Ovary (tissue), 9 donors: ENCODE data around the gene MCRS1. TPM values are rescaled to one million over a fixed set of nuclear protein-coding genes. Genes with fewer than 3 reads are reported as not detected.

Experiments
- DNase-seq, 5 donors: peaks; one replicate each; pipeline ENCODE4 v3.0.0-alpha.2; 2019 to 2020
- H3K27ac ChIP-seq, 2 donors: fragments of 200-600 bp; one replicate each; pipeline versions ENCODE4 v1.5.1 to v1.8.0; 2019 to 2022
- H3K27me3 ChIP-seq: fragments of 200-600 bp; one replicate; pipeline ENCODE4 v1.8.0; 2022
- H3K36me3 ChIP-seq: fragments of 200-600 bp; sonication (generic); one replicate; pipeline ENCODE4 v1.5.1; 2019
- H3K4me1 ChIP-seq: one replicate; pipeline ENCODE4 v1.8.1; 2013; ENCODE audit warnings: mild to moderate bottlenecking, moderate library complexity; ENCODE audit not compliant: insufficient read depth
- H3K4me3 ChIP-seq: fragments of 200-600 bp; sonication (generic); one replicate; pipeline ENCODE4 v1.5.1; 2017
- H3K9me3 ChIP-seq, 2 donors: fragments of 200-600 bp in 1 of 2; sonication (generic) in 1 of 2; one replicate each; pipeline versions ENCODE4 v1.5.1 to v1.8.1; 2013 to 2019; ENCODE audit warnings: mild to moderate bottlenecking in 1 of 2, moderate library complexity in 1 of 2
- CTCF ChIP-seq, 3 donors: fragments of 450-650 bp in 2 of 3; fragments of 200-600 bp in 1 of 3; IDR thresholded peaks; one replicate each; pipeline versions ENCODE4 v1.5.1 to v1.8.0; 2016 to 2022; ENCODE audit warnings: antibody characterized with exemption in 3 of 3, mild to moderate bottlenecking in 1 of 3
- EP300 ChIP-seq: sonication (generic); formaldehyde crosslinking; IDR thresholded peaks from one replicate; pipeline ENCODE4 v1.6.1; 2017; ENCODE audit warnings: antibody characterized with exemption
- POLR2A ChIP-seq: fragments of 450-650 bp; IDR thresholded peaks from one replicate; pipeline ENCODE4 v1.6.1; 2017; ENCODE audit warnings: antibody characterized with exemption, mild to moderate bottlenecking, moderate library complexity
- WGBS, 3 donors: extraction: QIAGEN DNeasy Blood & Tissue Kit in 1 of 3; methylation state at CpG; one replicate each; pipeline versions ENCODE4 v1.1.5 to v1.1.7; 2013 to 2017; 5-methylcytosine and 5-hydroxymethylcytosine counted together
- intact Hi-C, 4 donors: fragments of 100-400 bp; cut with DNase I; formaldehyde crosslinking; loops; one replicate each; pipeline versions ENCODE4 v1.11.0 to v1.15.1; 2022 to 2023
- polyA plus RNA-seq, 2 donors: library from polyadenylated mRNA; stranded (reverse); fragments of 200-250 nt in 1 of 2; fragments of 350-450 nt in 1 of 2; fragmentation: Illumina TruSeq in 1 of 2; extraction: RNeasy Lipid Tissue Mini Kit (QIAGEN cat#74804) in 1 of 2; gene quantifications; one replicate each; pipeline ENCODE4 v1.2.3, GENCODE V29; 2013 to 2014
- total RNA-seq, 7 donors: library from RNA; depleted of rRNA in 2 of 7; stranded (reverse); fragments of >200 nt in 2 of 7; fragmentation: NEBNext Ultra II Directional in 3 of 7; extraction: Animal tissue kit (Norgen Biotek cat#: 25700) in 3 of 7; gene quantifications; one replicate each; pipeline versions ENCODE4 v1.1.0 to v1.2.4, GENCODE V29; 2016 to 2023
- donor health status: DM: no; HTN: no; CAD: no; lungs with moderate emphysema.
- donor health status: DM: no; HTN: no; CAD: no.
- donor health status: Bipolar disorder and iron deficiency.
- donor health status: DM: yes; HTN: yes; CAD: no.
- donor health status: DM: no; HTN: no; CAD: no.
- donor health status: DM: yes; HTN: yes; CAD: no.

Gene MCRS1
- total and polyA plus RNA-seq, 9 donors, result 14.7 to 56.2 (median 39.5) TPM

GRCh38 chr12:49542592-49543160 lies 25.3 kb downstream of the MCRS1 start:
- intact Hi-C loops, result no loop called here
- Histone ChIP-seq H3K27ac (no peak overlapping the region), H3K4me1 (peaks cover 2% of the 10 kb centered on the region), H3K36me3 (no peaks in the 10 kb centered on the region), H3K4me3 (no peak overlapping the region), H3K9me3 (no peaks in the 10 kb centered on the region), H3K27me3 (no peaks in the 10 kb centered on the region)
- 94 to 97% (median 95%) methylated on average over 15 of the region's 15 CpGs for WGBS, 3 donors
- no peak for DNase-seq
- no peak for TF ChIP-seq CTCF (IDR thresholded peaks at IDR 0.05)
- no peak for TF ChIP-seq EP300
- TF ChIP-seq POLR2A, result no peak

GRCh38 chr12:49541911-49542505 lies 25.9 kb downstream of the MCRS1 start:
- intact Hi-C loops, result no loop called here
- no peak for DNase-seq
- Histone ChIP-seq H3K27ac (no peak overlapping the region), H3K4me3 (no peak overlapping the region), H3K4me1 (peaks cover 2% of the 10 kb centered on the region), H3K36me3 (no peaks in the 10 kb centered on the region), H3K27me3 (no peaks in the 10 kb centered on the region), H3K9me3 (no peaks in the 10 kb centered on the region)
- no peak for TF ChIP-seq CTCF (IDR thresholded peaks at IDR 0.05)
- no peak for TF ChIP-seq EP300
- no peak for TF ChIP-seq POLR2A
- 79 to 82% (median 80%) methylated on average over 7 of the region's 7 CpGs for WGBS, 3 donors

- DNase-seq, result no peak
- intact Hi-C loops, result no loop called here
- 82 to 86% (median 82%) methylated on average over 18 of the region's 18 CpGs for WGBS, 3 donors
- Histone ChIP-seq H3K4me1 (peaks cover 2% of the 10 kb centered on the region), H3K27me3 (no peaks in the 10 kb centered on the region), H3K36me3 (no peaks in the 10 kb centered on the region), H3K4me3 (no peak overlapping the region), H3K27ac (no peak overlapping the region), H3K9me3 (no peaks in the 10 kb centered on the region)
- no peak for TF ChIP-seq POLR2A
- TF ChIP-seq CTCF (IDR thresholded peaks at IDR 0.05), result no peak
These were observed 26.6 kb downstream of the MCRS1 start for GRCh38 chr12:49541140-49541861.

- no peaks in the 10 kb centered on the region for H3K27me3 ChIP-seq
- no peak for TF ChIP-seq POLR2A
- no peak for TF ChIP-seq CTCF (IDR thresholded peaks at IDR 0.05)
- no peak for TF ChIP-seq EP300
- no peak overlapping the region for H3K27ac ChIP-seq
- intact Hi-C loops, result no loop called here
- WGBS, 3 donors, result 79 to 89% (median 87%) methylated on average over 21 of the region's 21 CpGs
- no peak overlapping the region for H3K4me3 ChIP-seq
- H3K4me1 ChIP-seq, result peaks cover 2% of the 10 kb centered on the region
- no peak for DNase-seq
- H3K9me3 ChIP-seq, result no peaks in the 10 kb centered on the region
- no peaks in the 10 kb centered on the region for H3K36me3 ChIP-seq
These were observed 27.5 kb downstream of the MCRS1 start for GRCh38 chr12:49540229-49541139.
